ENCODE data around the gene NAALADL2. TPM values are rescaled to one million over a fixed set of nuclear protein-coding genes. Genes with fewer than 3 reads are reported as not detected.

Gene NAALADL2
- polyA plus RNA-seq, 1 donor from 2014 or later: 1.6 TPM

- H3F3A ChIP-seq (ENCODE audit: insufficient read depth, low read length, poor library complexity, severe bottlenecking): no peaks in the 10 kb centered on the region
- no peaks in the 10 kb centered on the region for H3K27me3 ChIP-seq (ENCODE audit: insufficient read depth, low read depth, low read length)
- H3K9me2 ChIP-seq (ENCODE audit: insufficient read depth, low read length): no peaks in the 10 kb centered on the region
- H3K9me3 ChIP-seq (ENCODE audit: low read length): no peaks in the 10 kb centered on the region
- no peak overlapping the region for H2AFZ ChIP-seq (ENCODE audit: low read depth, low read length)
- no peak overlapping the region for H3K4me3 ChIP-seq (ENCODE audit: low read length)
- no peaks in the 10 kb centered on the region for H3K36me3 ChIP-seq (ENCODE audit: insufficient read depth, low read length)
- no peak for TF ChIP-seq SMC3 (conservative IDR thresholded peaks at IDR 0.05; ENCODE audit: poor library complexity)
- TF ChIP-seq POLR2AphosphoS5 (IDR thresholded peaks at IDR 0.05): no peak
- no peak for TF ChIP-seq CTCF (IDR thresholded peaks at IDR 0.05; ENCODE audit: poor library complexity, severe bottlenecking)
- TF ChIP-seq REST (IDR thresholded peaks at IDR 0.05; ENCODE audit: borderline replicate concordance): no peak
- no peak for TF ChIP-seq MXI1 (conservative IDR thresholded peaks at IDR 0.05; ENCODE audit: poor library complexity, severe bottlenecking)
- TF ChIP-seq TAF1 (IDR thresholded peaks at IDR 0.05; ENCODE audit: low read depth): no peak
- TF ChIP-seq EZH2 (IDR thresholded peaks at IDR 0.05; ENCODE audit: borderline replicate concordance, insufficient read depth, low read length, poor library complexity, severe bottlenecking): no peak
- no peak for TF ChIP-seq EP300 (conservative IDR thresholded peaks at IDR 0.05; ENCODE audit: poor library complexity, severe bottlenecking)
- TF ChIP-seq RAD21 (conservative IDR thresholded peaks at IDR 0.05): no peak
- no peaks in the 10 kb centered on the region for H3K79me2 ChIP-seq (replicated peaks; ENCODE audit: insufficient read depth, low read length)
- H3K9ac ChIP-seq (ENCODE audit: low read length): no peak overlapping the region
- no peak overlapping the region for H3K4me2 ChIP-seq (ENCODE audit: low read length)
- H4K20me1 ChIP-seq (ENCODE audit: insufficient read depth): no peaks in the 10 kb centered on the region
- no peak overlapping the region for H3K27ac ChIP-seq (ENCODE audit: low read length)
Observed at GRCh38 chr3:174883881-174884675, 24.9 kb downstream of the NAALADL2 start.

- Histone ChIP-seq H3K79me2 (replicated peaks; ENCODE audit: insufficient read depth, low read length) (no peaks in the 10 kb centered on the region), H3K27ac (ENCODE audit: low read length) (no peak overlapping the region), H2AFZ (ENCODE audit: low read depth, low read length) (no peak overlapping the region), H3K4me3 (ENCODE audit: low read length) (no peak overlapping the region), H4K20me1 (ENCODE audit: insufficient read depth) (no peaks in the 10 kb centered on the region), H3F3A (ENCODE audit: insufficient read depth, low read length, poor library complexity, severe bottlenecking) (no peaks in the 10 kb centered on the region), H3K4me2 (ENCODE audit: low read length) (no peak overlapping the region), H3K9ac (ENCODE audit: low read length) (no peak overlapping the region), H3K9me2 (ENCODE audit: insufficient read depth, low read length) (no peaks in the 10 kb centered on the region), H3K9me3 (ENCODE audit: low read length) (no peaks in the 10 kb centered on the region), H3K27me3 (ENCODE audit: insufficient read depth, low read depth, low read length) (no peaks in the 10 kb centered on the region), H3K36me3 (ENCODE audit: insufficient read depth, low read length) (no peaks in the 10 kb centered on the region)
- TF ChIP-seq TAF1 (IDR thresholded peaks at IDR 0.05; ENCODE audit: low read depth): no peak
- no peak for TF ChIP-seq MXI1 (conservative IDR thresholded peaks at IDR 0.05; ENCODE audit: poor library complexity, severe bottlenecking)
- TF ChIP-seq SMC3 (conservative IDR thresholded peaks at IDR 0.05; ENCODE audit: poor library complexity): no peak
- no peak for TF ChIP-seq EP300 (conservative IDR thresholded peaks at IDR 0.05; ENCODE audit: poor library complexity, severe bottlenecking)
- no peak for TF ChIP-seq RAD21 (conservative IDR thresholded peaks at IDR 0.05)
- TF ChIP-seq REST (IDR thresholded peaks at IDR 0.05; ENCODE audit: borderline replicate concordance): no peak
- no peak for TF ChIP-seq POLR2AphosphoS5 (IDR thresholded peaks at IDR 0.05)
- no peak for TF ChIP-seq EZH2 (IDR thresholded peaks at IDR 0.05; ENCODE audit: borderline replicate concordance, insufficient read depth, low read length, poor library complexity, severe bottlenecking)
- TF ChIP-seq CTCF (IDR thresholded peaks at IDR 0.05; ENCODE audit: poor library complexity, severe bottlenecking): no peak
Observed at GRCh38 chr3:174884776-174885568, 25.8 kb downstream of the NAALADL2 start.
